ENCODE results near the gene PDE4B. TPM values are rescaled to one million over a fixed set of nuclear protein-coding genes. Genes with fewer than 3 reads are reported as not detected.

PDE4B gene
- polyA plus RNA-seq, 1 donor from 2014 or later, result 135 TPM

- H3K36me3 ChIP-seq (ENCODE audit: insufficient read depth, low read length), result no peaks in the 10 kb centered on the region
- no peak overlapping the region for H2AFZ ChIP-seq (ENCODE audit: low read depth, low read length)
- H3K27ac ChIP-seq (ENCODE audit: low read length), result no peak overlapping the region
- H3K9ac ChIP-seq (ENCODE audit: low read length), result no peak overlapping the region
- H3K4me2 ChIP-seq (ENCODE audit: low read length), result no peak overlapping the region
- no peaks in the 10 kb centered on the region for H4K20me1 ChIP-seq (ENCODE audit: insufficient read depth)
- no peak overlapping the region for H3K4me3 ChIP-seq (ENCODE audit: low read length)
- no peaks in the 10 kb centered on the region for H3K27me3 ChIP-seq (ENCODE audit: insufficient read depth, low read depth, low read length)
- no peaks in the 10 kb centered on the region for H3K9me2 ChIP-seq (ENCODE audit: insufficient read depth, low read length)
- H3K79me2 ChIP-seq (replicated peaks; ENCODE audit: insufficient read depth, low read length), result no peaks in the 10 kb centered on the region
- H3F3A ChIP-seq (ENCODE audit: insufficient read depth, low read length, poor library complexity, severe bottlenecking), result no peaks in the 10 kb centered on the region
- TF ChIP-seq EZH2 (IDR thresholded peaks at IDR 0.05; ENCODE audit: borderline replicate concordance, insufficient read depth, low read length, poor library complexity, severe bottlenecking), result no peak
- no peak for TF ChIP-seq MXI1 (conservative IDR thresholded peaks at IDR 0.05; ENCODE audit: poor library complexity, severe bottlenecking)
- no peak for TF ChIP-seq TAF1 (IDR thresholded peaks at IDR 0.05; ENCODE audit: low read depth)
- no peaks in the 10 kb centered on the region for H3K9me3 ChIP-seq (ENCODE audit: low read length)
These were observed 485.7 kb downstream of the PDE4B start for GRCh38 chr1:66278260-66279021.

GRCh38 chr1:66281808-66282207 lies 489.1 kb downstream of the PDE4B start:
- H3K27me3 ChIP-seq (ENCODE audit: insufficient read depth, low read depth, low read length), result no peaks in the 10 kb centered on the region
- H3K9me2 ChIP-seq (ENCODE audit: insufficient read depth, low read length), result no peaks in the 10 kb centered on the region
- H4K20me1 ChIP-seq (ENCODE audit: insufficient read depth), result no peaks in the 10 kb centered on the region
- no peaks in the 10 kb centered on the region for H3K36me3 ChIP-seq (ENCODE audit: insufficient read depth, low read length)
- H3K79me2 ChIP-seq (replicated peaks; ENCODE audit: insufficient read depth, low read length), result no peaks in the 10 kb centered on the region
- H3K27ac ChIP-seq (ENCODE audit: low read length), result no peak overlapping the region
- no peaks in the 10 kb centered on the region for H3K9me3 ChIP-seq (ENCODE audit: low read length)
- H3K4me2 ChIP-seq (ENCODE audit: low read length), result no peak overlapping the region
- TF ChIP-seq CTCF (IDR thresholded peaks at IDR 0.05; ENCODE audit: poor library complexity, severe bottlenecking), result no peak
- no peak for TF ChIP-seq EZH2 (IDR thresholded peaks at IDR 0.05; ENCODE audit: borderline replicate concordance, insufficient read depth, low read length, poor library complexity, severe bottlenecking)
- no peak for TF ChIP-seq POLR2AphosphoS5 (IDR thresholded peaks at IDR 0.05)
- no peak for TF ChIP-seq REST (IDR thresholded peaks at IDR 0.05; ENCODE audit: borderline replicate concordance)
- no peak for TF ChIP-seq SMC3 (conservative IDR thresholded peaks at IDR 0.05; ENCODE audit: poor library complexity)
- TF ChIP-seq RAD21 (conservative IDR thresholded peaks at IDR 0.05), result no peak
- TF ChIP-seq TAF1 (IDR thresholded peaks at IDR 0.05; ENCODE audit: low read depth), result no peak
- TF ChIP-seq MXI1 (conservative IDR thresholded peaks at IDR 0.05; ENCODE audit: poor library complexity, severe bottlenecking), result no peak
- no peak for TF ChIP-seq EP300 (conservative IDR thresholded peaks at IDR 0.05; ENCODE audit: poor library complexity, severe bottlenecking)
- H3K4me3 ChIP-seq (ENCODE audit: low read length), result no peak overlapping the region
- H2AFZ ChIP-seq (ENCODE audit: low read depth, low read length), result no peak overlapping the region
- H3K9ac ChIP-seq (ENCODE audit: low read length), result no peak overlapping the region
- no peaks in the 10 kb centered on the region for H3F3A ChIP-seq (ENCODE audit: insufficient read depth, low read length, poor library complexity, severe bottlenecking)

All from neural cell (in vitro differentiated cells).